ENCODE measurements around the gene EML6. TPM values are rescaled to one million over a fixed set of nuclear protein-coding genes. Genes with fewer than 3 reads are reported as not detected.

Gene EML6
- total RNA-seq, 1 experiment from 2014 or later: 6.6 TPM

DNA sequence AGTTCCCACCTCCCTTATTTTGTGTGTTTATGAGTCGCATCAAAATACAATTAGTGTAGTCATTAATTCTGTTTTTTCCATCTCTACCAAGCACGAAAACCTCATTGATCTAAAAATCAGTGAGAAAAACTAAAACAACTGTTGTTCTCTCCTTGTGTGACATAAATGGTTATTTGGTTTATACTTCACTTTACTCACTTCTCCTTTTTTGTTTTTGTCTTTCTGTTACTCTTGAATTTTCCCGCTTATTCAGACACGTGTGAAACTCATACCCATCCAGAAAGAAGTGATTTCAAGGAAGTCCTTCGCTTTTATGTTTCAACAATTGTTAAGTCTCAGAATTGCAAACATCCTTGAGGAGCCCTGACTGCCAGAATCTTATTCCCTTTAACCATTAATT is 121.6 kb downstream of the EML6 start:
- no peaks in the 10 kb centered on the region for H3K9me2 ChIP-seq (ENCODE audit: insufficient read depth)
- intact Hi-C loops (cut with micrococcal nuclease): no loop called here
- POLR2A ChIA-PET: no interaction called here
- H2AFZ ChIP-seq (ENCODE audit: low read depth, low read length, poor library complexity, severe bottlenecking): no peak overlapping the region
- RAD21 ChIA-PET (ENCODE audit: low non-redundant PET in 1 of 2, low total read pairs in 2 of 2, uncharacterized antibody in 2 of 2, unreplicated experiment in 2 of 2): no interaction called here
- TF ChIP-seq TCF7L2 (IDR thresholded peaks at IDR 0.05; ENCODE audit: borderline replicate concordance, extremely low read depth, insufficient read depth, insufficient read length) (no peak), SP1 (IDR thresholded peaks at IDR 0.05; ENCODE audit: low read depth) (no peak), CTCF (IDR thresholded peaks at IDR 0.05 in 2 of 3, conservative IDR thresholded peaks at IDR 0.05 in 1 of 3; ENCODE audit: borderline replicate concordance in 1 of 3, insufficient read depth in 1 of 3, low read depth in 2 of 3, low read length in 2 of 3) (no peak), EZH2phosphoT487 (IDR thresholded peaks at IDR 0.05; ENCODE audit: borderline replicate concordance) (no peak), ZNF274 (IDR thresholded peaks at IDR 0.05; ENCODE audit: low read depth, low read length) (no peak), CEBPB (IDR thresholded peaks at IDR 0.05; ENCODE audit: low read depth) (no peak), EZH2 (IDR thresholded peaks at IDR 0.05) (no peak), YY1 (IDR thresholded peaks at IDR 0.05; ENCODE audit: extremely low read depth, insufficient replicate concordance, low read depth, low read length) (no peak), ZFX (IDR thresholded peaks at IDR 0.05) (no peak), RAD21 (IDR thresholded peaks at IDR 0.05; ENCODE audit: low read depth) (no peak), EGR1 (IDR thresholded peaks at IDR 0.05; ENCODE audit: low read depth) (no peak), POLR2AphosphoS5 (IDR thresholded peaks at IDR 0.05; ENCODE audit: low read depth, low read length) (no peak), ELF1 (IDR thresholded peaks at IDR 0.05; ENCODE audit: borderline replicate concordance, low read depth) (no peak), JUND (IDR thresholded peaks at IDR 0.05) (no peak), CBX3 (IDR thresholded peaks at IDR 0.05; ENCODE audit: low read depth) (no peak), SRF (IDR thresholded peaks at IDR 0.05; ENCODE audit: low read depth) (no peak), SIN3A (IDR thresholded peaks at IDR 0.05; ENCODE audit: low read depth) (no peak), POLR2A (IDR thresholded peaks at IDR 0.05; ENCODE audit: borderline replicate concordance, extremely low read depth, insufficient read depth, insufficient read length) (no peak)
- TF ChIP-seq, protein P1, sequence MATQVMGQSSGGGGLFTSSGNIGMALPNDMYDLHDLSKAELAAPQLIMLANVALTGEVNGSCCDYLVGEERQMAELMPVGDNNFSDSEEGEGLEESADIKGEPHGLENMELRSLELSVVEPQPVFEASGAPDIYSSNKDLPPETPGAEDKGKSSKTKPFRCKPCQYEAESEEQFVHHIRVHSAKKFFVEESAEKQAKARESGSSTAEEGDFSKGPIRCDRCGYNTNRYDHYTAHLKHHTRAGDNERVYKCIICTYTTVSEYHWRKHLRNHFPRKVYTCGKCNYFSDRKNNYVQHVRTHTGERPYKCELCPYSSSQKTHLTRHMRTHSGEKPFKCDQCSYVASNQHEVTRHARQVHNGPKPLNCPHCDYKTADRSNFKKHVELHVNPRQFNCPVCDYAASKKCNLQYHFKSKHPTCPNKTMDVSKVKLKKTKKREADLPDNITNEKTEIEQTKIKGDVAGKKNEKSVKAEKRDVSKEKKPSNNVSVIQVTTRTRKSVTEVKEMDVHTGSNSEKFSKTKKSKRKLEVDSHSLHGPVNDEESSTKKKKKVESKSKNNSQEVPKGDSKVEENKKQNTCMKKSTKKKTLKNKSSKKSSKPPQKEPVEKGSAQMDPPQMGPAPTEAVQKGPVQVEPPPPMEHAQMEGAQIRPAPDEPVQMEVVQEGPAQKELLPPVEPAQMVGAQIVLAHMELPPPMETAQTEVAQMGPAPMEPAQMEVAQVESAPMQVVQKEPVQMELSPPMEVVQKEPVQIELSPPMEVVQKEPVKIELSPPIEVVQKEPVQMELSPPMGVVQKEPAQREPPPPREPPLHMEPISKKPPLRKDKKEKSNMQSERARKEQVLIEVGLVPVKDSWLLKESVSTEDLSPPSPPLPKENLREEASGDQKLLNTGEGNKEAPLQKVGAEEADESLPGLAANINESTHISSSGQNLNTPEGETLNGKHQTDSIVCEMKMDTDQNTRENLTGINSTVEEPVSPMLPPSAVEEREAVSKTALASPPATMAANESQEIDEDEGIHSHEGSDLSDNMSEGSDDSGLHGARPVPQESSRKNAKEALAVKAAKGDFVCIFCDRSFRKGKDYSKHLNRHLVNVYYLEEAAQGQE (IDR thresholded peaks at IDR 0.05; ENCODE audit: low read depth): no peak
- TF ChIP-seq, protein P2, sequence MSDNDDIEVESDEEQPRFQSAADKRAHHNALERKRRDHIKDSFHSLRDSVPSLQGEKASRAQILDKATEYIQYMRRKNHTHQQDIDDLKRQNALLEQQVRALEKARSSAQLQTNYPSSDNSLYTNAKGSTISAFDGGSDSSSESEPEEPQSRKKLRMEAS (IDR thresholded peaks at IDR 0.05): no peak
- H3K27me3 ChIP-seq (ENCODE audit: insufficient read depth, low read length): no peaks in the 10 kb centered on the region
- CTCF ChIA-PET: no interaction called here
- no peaks in the 10 kb centered on the region for H4K20me1 ChIP-seq (ENCODE audit: insufficient read depth)
- no peaks in the 10 kb centered on the region for H3K9me3 ChIP-seq (ENCODE audit: control insufficient read depth in 1 of 2, insufficient read depth in 1 of 2, low read depth in 1 of 2, low read length in 2 of 2)
- ATAC-seq (no peak), DNase-seq (ENCODE audit: low read depth, low spot score) (no peak)
- H3K4me3 ChIP-seq (replicated peaks in 1 of 2; ENCODE audit: low read depth in 1 of 2, low read length in 2 of 2): no peak overlapping the region
- no peaks in the 10 kb centered on the region for H3K36me3 ChIP-seq (ENCODE audit: control insufficient read depth in 1 of 2, insufficient read depth in 2 of 2, low read length in 2 of 2)
- no peak overlapping the region for H3K4me2 ChIP-seq (ENCODE audit: low read length)
- H3K27ac ChIP-seq (ENCODE audit: low read depth, low read length): no peak overlapping the region
- H3K79me2 ChIP-seq (ENCODE audit: insufficient read depth, low read length): no peaks in the 10 kb centered on the region
- no peaks in the 10 kb centered on the region for H3K4me1 ChIP-seq (ENCODE audit: control insufficient read depth in 1 of 2, insufficient read depth in 2 of 2, low read length in 2 of 2)
- H3K9ac ChIP-seq (ENCODE audit: low read length): no peak overlapping the region
- no TSS peak for BruUV-seq (replicated peaks)

All from HCT116 (cell line).